SIG-M5 treated with dmso at 0.1 percent for 504 hours (cell line): ENCODE measurements around the gene PDPK1.
A peak's percentile ranks its signal among the peaks of the same experiment; 100 is the strongest.
"Not testable (repeated sequence)": the region's sequence is repeated elsewhere in the genome, so short reads cannot be mapped to it uniquely, and the experiment has no call there.

Experiments
- DNase-seq: peaks from one replicate; lab custom pipeline; 2025; ENCODE audit not compliant: unreplicated experiment; lab: John Stamatoyannopoulos, UW

Gene PDPK1

DNA sequence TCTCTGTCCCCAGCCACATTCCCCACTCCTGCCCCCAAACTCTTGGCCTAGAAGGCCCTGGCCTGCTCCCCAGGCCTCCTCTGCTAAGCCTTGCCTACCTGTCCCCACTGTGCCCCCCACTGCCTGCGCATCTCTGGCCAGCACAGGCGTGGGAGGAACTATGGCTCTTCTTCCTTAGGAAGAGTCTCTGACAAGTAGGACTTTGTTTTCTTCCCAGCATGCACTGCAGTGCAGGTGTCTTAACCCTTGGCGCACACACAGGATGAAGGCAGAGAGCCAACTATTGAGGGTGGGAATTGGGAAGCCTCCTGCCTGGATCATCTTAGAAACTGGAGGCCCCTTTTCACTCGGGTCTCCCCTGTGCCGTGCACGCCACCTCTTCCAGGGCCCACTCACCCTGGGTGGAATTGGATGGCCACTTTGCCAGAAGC, 14.0 kb upstream of the PDPK1 start:
- no peak for DNase-seq

- DNase-seq: no peak
These were observed 13.4 kb upstream of the PDPK1 start for GRCh38 chr16:2524339-2524938.

GRCh38 chr16:2526135-2526534, 11.7 kb upstream of the PDPK1 start:
- no peak for DNase-seq

DNA sequence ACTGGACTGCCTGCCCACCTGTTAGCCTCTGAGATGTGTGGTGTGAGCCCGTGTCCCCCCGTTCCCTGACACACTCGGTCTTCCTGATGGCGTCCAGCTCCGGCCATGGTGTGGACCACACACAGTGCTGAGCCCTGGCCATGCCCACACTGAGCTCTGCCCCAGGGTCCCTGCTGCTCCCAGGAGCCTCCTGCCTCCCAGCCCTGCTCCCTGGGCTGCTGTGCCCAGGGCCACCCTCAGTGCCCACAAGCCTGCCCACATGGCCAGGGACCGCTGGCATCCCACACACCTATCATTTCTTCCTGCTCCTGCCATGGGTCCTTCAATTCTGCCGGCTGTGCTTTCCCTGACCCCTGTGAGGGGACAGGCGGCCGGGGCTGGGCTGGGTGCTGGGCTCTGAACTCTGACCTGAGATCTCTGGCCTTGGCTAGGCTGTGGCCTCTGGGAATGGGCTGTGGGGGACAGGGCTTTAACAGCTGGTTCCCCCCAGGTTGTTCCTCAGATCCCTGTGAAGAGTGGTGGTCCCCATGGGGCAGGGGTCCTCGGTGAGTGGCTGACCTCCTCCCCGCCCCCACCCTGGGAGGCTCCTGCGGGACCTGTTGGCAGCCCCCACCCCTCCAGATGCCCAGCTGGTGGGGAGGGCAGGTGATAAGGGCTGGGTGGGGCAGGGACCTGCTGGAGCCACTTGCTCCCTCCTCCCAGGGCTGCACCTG, 10.6 kb upstream of the PDPK1 start:
- DNase-seq: no peak

GRCh38 chr16:2527784-2528100, 10.1 kb upstream of the PDPK1 start:
- no peak for DNase-seq

DNA sequence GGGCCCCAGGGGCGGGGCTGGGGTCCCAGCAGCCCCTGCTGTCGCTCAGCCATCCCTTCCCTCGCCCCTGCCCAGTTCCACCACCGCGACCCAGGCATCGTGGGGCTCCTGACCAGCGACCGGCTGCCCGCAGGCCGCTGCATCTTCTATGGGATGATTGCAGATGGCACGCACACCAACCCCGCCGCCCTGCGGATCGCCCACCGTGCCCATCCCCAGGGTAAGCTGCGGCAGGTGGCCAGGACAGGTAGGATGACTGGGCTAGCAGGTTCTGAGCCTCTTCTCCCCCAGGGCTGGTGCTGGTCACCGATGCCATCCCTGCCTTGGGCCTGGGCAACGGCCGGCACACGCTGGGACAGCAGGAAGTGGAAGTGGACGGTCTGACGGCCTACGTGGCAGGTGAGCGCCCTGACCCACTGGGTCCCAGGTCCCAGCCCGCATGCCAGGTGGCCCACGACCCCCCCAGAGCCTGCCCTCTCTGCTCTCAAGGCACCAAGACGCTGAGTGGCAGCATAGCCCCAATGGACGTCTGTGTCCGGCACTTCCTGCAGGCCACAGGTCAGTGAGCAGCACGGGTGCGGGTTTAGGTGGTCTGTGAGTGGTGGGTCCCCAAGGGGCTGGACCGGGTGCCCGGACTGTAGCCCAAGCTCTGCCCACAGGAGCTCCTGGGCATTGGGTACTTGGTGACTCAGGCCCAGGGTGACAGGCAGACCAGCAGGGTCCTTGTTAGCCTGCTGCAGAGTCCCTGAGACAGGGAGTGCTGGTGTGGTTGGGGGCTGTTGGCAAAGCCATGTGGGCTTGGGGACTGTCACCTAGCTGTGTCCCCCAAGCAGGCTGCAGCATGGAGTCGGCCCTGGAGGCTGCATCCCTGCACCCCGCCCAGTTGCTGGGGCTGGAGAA, 9.4 kb upstream of the PDPK1 start:
- DNase-seq: no peak

- DNase-seq: no peak
These were observed 8.5 kb upstream of the PDPK1 start for GRCh38 chr16:2529061-2529931.

GRCh38 chr16:2529961-2530628, 7.7 kb upstream of the PDPK1 start:
- no peak for DNase-seq

GRCh38 chr16:2530629-2531318, 7.0 kb upstream of the PDPK1 start:
- no peak for DNase-seq

DNA sequence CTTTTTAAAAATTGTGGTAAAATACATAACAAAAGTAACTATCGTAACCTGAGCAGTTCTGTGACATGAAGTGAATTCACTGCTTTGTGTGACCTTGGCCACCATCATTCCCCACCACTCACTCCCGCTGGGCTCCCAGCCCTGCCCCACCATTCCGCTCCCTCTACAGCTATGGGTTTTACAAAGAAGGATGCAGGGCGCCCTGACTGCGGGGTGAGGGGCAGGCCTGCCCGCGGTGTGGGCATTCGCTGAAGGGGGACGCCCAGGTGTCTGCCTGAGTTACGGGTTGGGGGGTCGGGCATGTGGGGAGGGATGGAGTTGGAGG, 6.5 kb upstream of the PDPK1 start, which contains the start of gene CEMP1:
CEMP1 (minus strand) TSS at position 38 of the 325 bp plus-strand sequence. CDS start 335 bp downstream, outside the sequence.
- DNase-seq: no peak

- peak; percentile 94 for DNase-seq
These were observed 5.9 kb upstream of the PDPK1 start for GRCh38 chr16:2531696-2532493.

DNA sequence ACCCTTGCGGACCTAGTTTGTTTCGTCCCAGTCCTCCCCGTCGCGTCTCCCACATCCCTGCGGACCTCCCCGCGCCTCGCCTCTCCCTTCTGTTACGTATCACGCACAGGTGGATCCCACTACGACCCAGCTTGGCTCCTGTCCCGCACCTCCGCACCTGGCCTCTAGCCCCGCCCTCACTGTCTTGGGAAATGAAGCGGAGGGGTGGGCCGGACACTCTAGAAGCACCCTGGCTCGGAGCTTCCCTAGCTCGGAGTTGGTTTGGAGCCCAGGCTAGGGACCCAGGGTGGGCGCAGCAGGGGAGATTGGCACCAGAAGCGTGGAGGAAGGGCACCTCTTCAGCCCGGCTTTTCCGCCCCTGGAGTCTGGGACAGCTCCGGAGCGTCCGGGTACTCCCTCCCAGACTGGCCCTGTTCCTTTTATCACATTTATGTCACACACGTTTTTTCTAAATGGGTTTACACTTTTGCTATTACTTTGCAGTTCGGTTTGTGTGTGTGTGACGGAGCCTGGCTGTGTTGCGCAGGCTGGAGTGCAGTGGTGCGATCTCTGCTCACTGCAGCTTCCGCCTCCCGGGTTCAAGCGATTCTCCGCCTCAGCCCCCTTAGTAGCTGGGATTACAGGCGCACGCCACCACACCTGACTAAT, 5.2 kb upstream of the PDPK1 start:
- DNase-seq: peak; percentile 58

GRCh38 chr16:2533142-2533755, 4.6 kb upstream of the PDPK1 start:
- DNase-seq: not testable (repeated sequence)

GRCh38 chr16:2533912-2534311, 3.9 kb upstream of the PDPK1 start:
- no peak for DNase-seq

DNA sequence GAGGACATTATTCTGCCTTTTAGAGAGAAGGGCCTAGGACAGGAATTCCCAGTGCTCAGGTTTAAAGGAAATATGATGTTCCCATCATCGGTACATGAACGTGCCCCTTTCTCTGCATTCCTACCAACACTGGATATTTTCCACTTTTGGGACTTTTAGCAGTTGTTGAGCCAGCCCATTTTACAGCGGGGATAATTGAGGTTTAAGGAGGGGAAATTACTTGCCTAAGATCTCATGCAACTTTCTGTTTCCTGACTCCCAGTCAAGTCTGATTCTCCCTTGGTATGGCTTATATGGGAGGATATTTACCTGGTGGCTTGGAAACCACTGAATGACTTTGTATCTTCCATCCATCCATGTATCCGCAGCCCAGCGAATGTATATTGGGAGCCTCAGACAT, 3.5 kb upstream of the PDPK1 start:
- DNase-seq: not testable (repeated sequence)

GRCh38 chr16:2535625-2536013, 2.2 kb upstream of the PDPK1 start:
- DNase-seq: peak; percentile 64

- DNase-seq: not testable (repeated sequence)
These were observed 1.5 kb downstream of the PDPK1 start for GRCh38 chr16:2539192-2539844.
